ENCODE results near the gene PLEKHF1. TPM values are rescaled to one million over a fixed set of nuclear protein-coding genes. Genes with fewer than 3 reads are reported as not detected.
"Not testable (repeated sequence)": the region's sequence is repeated elsewhere in the genome, so short reads cannot be mapped to it uniquely, and the experiment has no call there.

Gene PLEKHF1
- total RNA-seq, 2 donors from 2014 or later, result 21.3 to 21.5 TPM

GRCh38 chr19:29626386-29626785 is 38.9 kb upstream of the PLEKHF1 start:
- Mint-ChIP-seq H3K36me3 (ENCODE audit: insufficient read depth in 2 of 2) (peaks cover 0 to 1% of the 10 kb centered on the region in 2 donors), H3K27me3 (ENCODE audit: low read depth) (no peaks in the 10 kb centered on the region), H3K9me3 (no peaks in the 10 kb centered on the region), H3K27ac (no peak overlapping the region), H3K4me1 (ENCODE audit: low read depth) (peaks cover 31% of the 10 kb centered on the region), H3K4me3 (no peak overlapping the region)
- no peak for ATAC-seq (replicated peaks in 1 of 2)
- no peak for DNase-seq

GRCh38 chr19:29626832-29627231 is 38.4 kb upstream of the PLEKHF1 start:
- not testable (repeated sequence) for H3K27me3 Mint-ChIP-seq (ENCODE audit: low read depth); DNase-seq; H3K27ac Mint-ChIP-seq; ATAC-seq (replicated peaks in 1 of 2); H3K36me3 Mint-ChIP-seq (ENCODE audit: insufficient read depth in 2 of 2); H3K9me3 Mint-ChIP-seq; H3K4me3 Mint-ChIP-seq
- H3K4me1 Mint-ChIP-seq (ENCODE audit: low read depth), result peaks cover 27% of the 10 kb centered on the region

GRCh38 chr19:29628661-29629385 is 36.4 kb upstream of the PLEKHF1 start:
- Mint-ChIP-seq H3K27ac (no peak overlapping the region), H3K9me3 (no peaks in the 10 kb centered on the region), H3K4me3 (no peak overlapping the region), H3K27me3 (ENCODE audit: low read depth) (no peaks in the 10 kb centered on the region), H3K4me1 (ENCODE audit: low read depth) (peaks cover 7% of the 10 kb centered on the region), H3K36me3 (ENCODE audit: insufficient read depth in 2 of 2) (peaks cover 0 to 1% of the 10 kb centered on the region in 2 donors)
- no peak for DNase-seq
- ATAC-seq (replicated peaks in 1 of 2), result no peak

- H3K27me3 Mint-ChIP-seq (ENCODE audit: low read depth), result no peaks in the 10 kb centered on the region
- DNase-seq (no peak), ATAC-seq (replicated peaks in 1 of 2) (no peak)
- no peak overlapping the region for H3K4me3 Mint-ChIP-seq
- H3K36me3 Mint-ChIP-seq (ENCODE audit: insufficient read depth in 2 of 2), result no peaks in the 10 kb centered on the region
- no peaks in the 10 kb centered on the region for H3K4me1 Mint-ChIP-seq (ENCODE audit: low read depth)
- no peaks in the 10 kb centered on the region for H3K9me3 Mint-ChIP-seq
- no peak overlapping the region for H3K27ac Mint-ChIP-seq
Measured at GRCh38 chr19:29629836-29630534, 35.3 kb upstream of the PLEKHF1 start.

- DNase-seq, result no peak
- H3K9me3 Mint-ChIP-seq, result no peaks in the 10 kb centered on the region
- no peaks in the 10 kb centered on the region for H3K36me3 Mint-ChIP-seq (ENCODE audit: insufficient read depth in 2 of 2)
- no peaks in the 10 kb centered on the region for H3K4me1 Mint-ChIP-seq (ENCODE audit: low read depth)
- H3K4me3 Mint-ChIP-seq, result no peak overlapping the region
- H3K27me3 Mint-ChIP-seq (ENCODE audit: low read depth), result no peaks in the 10 kb centered on the region
- no peak for ATAC-seq (replicated peaks in 1 of 2)
- H3K27ac Mint-ChIP-seq, result no peak overlapping the region
Measured at GRCh38 chr19:29630655-29631054, 34.6 kb upstream of the PLEKHF1 start.

GRCh38 chr19:29631450-29631849 is 33.8 kb upstream of the PLEKHF1 start:
- Mint-ChIP-seq H3K27ac (no peak overlapping the region), H3K4me3 (no peak overlapping the region), H3K4me1 (ENCODE audit: low read depth) (no peaks in the 10 kb centered on the region), H3K9me3 (no peaks in the 10 kb centered on the region), H3K27me3 (ENCODE audit: low read depth) (no peaks in the 10 kb centered on the region), H3K36me3 (ENCODE audit: insufficient read depth in 2 of 2) (no peaks in the 10 kb centered on the region)
- ATAC-seq (replicated peaks in 1 of 2) (no peak), DNase-seq (no peak)

GRCh38 chr19:29634002-29634401 is 31.3 kb upstream of the PLEKHF1 start:
- Mint-ChIP-seq H3K27ac (no peak overlapping the region), H3K36me3 (ENCODE audit: insufficient read depth in 2 of 2) (no peaks in the 10 kb centered on the region), H3K27me3 (ENCODE audit: low read depth) (no peaks in the 10 kb centered on the region), H3K4me3 (no peak overlapping the region), H3K4me1 (ENCODE audit: low read depth) (no peaks in the 10 kb centered on the region), H3K9me3 (no peaks in the 10 kb centered on the region)
- DNase-seq (no peak), ATAC-seq (replicated peaks in 1 of 2) (no peak)

- DNase-seq (no peak), ATAC-seq (replicated peaks in 1 of 2) (no peak)
- H3K4me3 Mint-ChIP-seq, result no peak overlapping the region
- H3K27me3 Mint-ChIP-seq (ENCODE audit: low read depth), result no peaks in the 10 kb centered on the region
- no peaks in the 10 kb centered on the region for H3K4me1 Mint-ChIP-seq (ENCODE audit: low read depth)
- H3K36me3 Mint-ChIP-seq (ENCODE audit: insufficient read depth in 2 of 2), result no peaks in the 10 kb centered on the region
- no peaks in the 10 kb centered on the region for H3K9me3 Mint-ChIP-seq
- no peak overlapping the region for H3K27ac Mint-ChIP-seq
Measured at GRCh38 chr19:29634423-29635130, 30.7 kb upstream of the PLEKHF1 start.

GRCh38 chr19:29635963-29636362 is 29.3 kb upstream of the PLEKHF1 start:
- DNase-seq, result no peak
- no peak overlapping the region for H3K27ac Mint-ChIP-seq
- no peaks in the 10 kb centered on the region for H3K36me3 Mint-ChIP-seq (ENCODE audit: insufficient read depth in 2 of 2)
- H3K9me3 Mint-ChIP-seq, result no peaks in the 10 kb centered on the region
- ATAC-seq (replicated peaks in 1 of 2), result no peak
- H3K4me1 Mint-ChIP-seq (ENCODE audit: low read depth), result no peaks in the 10 kb centered on the region
- no peaks in the 10 kb centered on the region for H3K27me3 Mint-ChIP-seq (ENCODE audit: low read depth)
- no peak overlapping the region for H3K4me3 Mint-ChIP-seq

- Mint-ChIP-seq H3K36me3 (ENCODE audit: insufficient read depth in 2 of 2) (no peaks in the 10 kb centered on the region), H3K4me1 (ENCODE audit: low read depth) (no peaks in the 10 kb centered on the region), H3K9me3 (no peaks in the 10 kb centered on the region), H3K27me3 (ENCODE audit: low read depth) (no peaks in the 10 kb centered on the region), H3K4me3 (no peak overlapping the region), H3K27ac (no peak overlapping the region)
- no peak for DNase-seq
- ATAC-seq (replicated peaks in 1 of 2), result no peak
Measured at GRCh38 chr19:29636553-29637360, 28.5 kb upstream of the PLEKHF1 start.

GRCh38 chr19:29639086-29639485 is 26.2 kb upstream of the PLEKHF1 start:
- no peaks in the 10 kb centered on the region for H3K27me3 Mint-ChIP-seq (ENCODE audit: low read depth)
- H3K4me3 Mint-ChIP-seq, result no peak overlapping the region
- no peaks in the 10 kb centered on the region for H3K4me1 Mint-ChIP-seq (ENCODE audit: low read depth)
- H3K27ac Mint-ChIP-seq, result no peak overlapping the region
- H3K36me3 Mint-ChIP-seq (ENCODE audit: insufficient read depth in 2 of 2), result no peaks in the 10 kb centered on the region
- DNase-seq, result no peak
- H3K9me3 Mint-ChIP-seq, result no peaks in the 10 kb centered on the region
- ATAC-seq (replicated peaks in 1 of 2), result no peak

GRCh38 chr19:29640231-29640630 is 25.0 kb upstream of the PLEKHF1 start:
- Mint-ChIP-seq H3K9me3 (no peaks in the 10 kb centered on the region), H3K27ac (no peak overlapping the region), H3K4me3 (no peak overlapping the region), H3K36me3 (ENCODE audit: insufficient read depth in 2 of 2) (no peaks in the 10 kb centered on the region), H3K27me3 (ENCODE audit: low read depth) (no peaks in the 10 kb centered on the region), H3K4me1 (ENCODE audit: low read depth) (peaks cover 3% of the 10 kb centered on the region)
- no peak for DNase-seq
- no peak for ATAC-seq (replicated peaks in 1 of 2)

GRCh38 chr19:29641597-29641996 is 23.7 kb upstream of the PLEKHF1 start:
- no peak for ATAC-seq (replicated peaks in 1 of 2)
- H3K36me3 Mint-ChIP-seq (ENCODE audit: insufficient read depth in 2 of 2), result no peaks in the 10 kb centered on the region
- peaks cover 16% of the 10 kb centered on the region for H3K4me1 Mint-ChIP-seq (ENCODE audit: low read depth)
- no peaks in the 10 kb centered on the region for H3K9me3 Mint-ChIP-seq
- H3K27me3 Mint-ChIP-seq (ENCODE audit: low read depth), result no peaks in the 10 kb centered on the region
- H3K27ac Mint-ChIP-seq, result no peak overlapping the region
- H3K4me3 Mint-ChIP-seq, result no peak overlapping the region
- DNase-seq, result no peak

Measured in activated T-cell treated with anti-CD3 and anti-CD28 coated beads, Interleukin-2, amount 50 U/mL, for 72 hours (primary cell).